Measurements from ENCODE around the gene PFKFB4. TPM values are rescaled to one million over a fixed set of nuclear protein-coding genes. Genes with fewer than 3 reads are reported as not detected.

PFKFB4 gene
- total RNA-seq, 1 donor from 2014 or later: 40.3 TPM

GRCh38 chr3:48565186-48565585 lies 8.6 kb upstream of the PFKFB4 start:
- H3K27ac Mint-ChIP-seq (ENCODE audit: unreplicated experiment): no peak overlapping the region
- H3K36me3 Mint-ChIP-seq (ENCODE audit: unreplicated experiment): no peaks in the 10 kb centered on the region
- peaks cover 18% of the 10 kb centered on the region for H3K9me3 Mint-ChIP-seq (ENCODE audit: unreplicated experiment)
- peaks cover 30% of the 10 kb centered on the region for H3K4me1 Mint-ChIP-seq (ENCODE audit: low read depth, unreplicated experiment)
- no peak overlapping the region for H3K4me3 Mint-ChIP-seq (ENCODE audit: unreplicated experiment)
- no peak for TF ChIP-seq CTCF (IDR thresholded peaks at IDR 0.05; ENCODE audit: partially characterized antibody, unreplicated experiment)
- peaks cover 26% of the 10 kb centered on the region for H3K27me3 Mint-ChIP-seq (ENCODE audit: unreplicated experiment)
- DNase-seq: no peak

- peaks cover 22% of the 10 kb centered on the region for H3K9me3 Mint-ChIP-seq (ENCODE audit: unreplicated experiment)
- no peak for TF ChIP-seq CTCF (IDR thresholded peaks at IDR 0.05; ENCODE audit: partially characterized antibody, unreplicated experiment)
- H3K27ac Mint-ChIP-seq (ENCODE audit: unreplicated experiment): no peak overlapping the region
- no peaks in the 10 kb centered on the region for H3K36me3 Mint-ChIP-seq (ENCODE audit: unreplicated experiment)
- H3K4me3 Mint-ChIP-seq (ENCODE audit: unreplicated experiment): no peak overlapping the region
- no peak for DNase-seq
- peaks cover 27% of the 10 kb centered on the region for H3K27me3 Mint-ChIP-seq (ENCODE audit: unreplicated experiment)
- peaks cover 35% of the 10 kb centered on the region for H3K4me1 Mint-ChIP-seq (ENCODE audit: low read depth, unreplicated experiment)
These were observed 8.1 kb upstream of the PFKFB4 start for GRCh38 chr3:48564667-48565066.

GRCh38 chr3:48564022-48564421 lies 7.4 kb upstream of the PFKFB4 start:
- TF ChIP-seq CTCF (IDR thresholded peaks at IDR 0.05; ENCODE audit: partially characterized antibody, unreplicated experiment): no peak
- peak overlapping the region; percentile 64 for H3K4me3 Mint-ChIP-seq (ENCODE audit: unreplicated experiment)
- H3K27ac Mint-ChIP-seq (ENCODE audit: unreplicated experiment): peak overlapping the region; percentile 99
- DNase-seq: no peak
- H3K36me3 Mint-ChIP-seq (ENCODE audit: unreplicated experiment): no peaks in the 10 kb centered on the region
- H3K4me1 Mint-ChIP-seq (ENCODE audit: low read depth, unreplicated experiment): peaks cover 41% of the 10 kb centered on the region
- H3K27me3 Mint-ChIP-seq (ENCODE audit: unreplicated experiment): peaks cover 29% of the 10 kb centered on the region
- H3K9me3 Mint-ChIP-seq (ENCODE audit: unreplicated experiment): peaks cover 22% of the 10 kb centered on the region

GRCh38 chr3:48563382-48563918 lies 6.8 kb upstream of the PFKFB4 start, which contains the start of gene UCN2:
Gene UCN2 (minus strand): TSS chr3:48563781. CDS start chr3:48563124, 657 bp downstream.
- Mint-ChIP-seq H3K4me1 (ENCODE audit: low read depth, unreplicated experiment) (peaks cover 47% of the 10 kb centered on the region), H3K27me3 (ENCODE audit: unreplicated experiment) (peaks cover 31% of the 10 kb centered on the region), H3K9me3 (ENCODE audit: unreplicated experiment) (peaks cover 24% of the 10 kb centered on the region), H3K36me3 (ENCODE audit: unreplicated experiment) (no peaks in the 10 kb centered on the region), H3K27ac (ENCODE audit: unreplicated experiment) (peak within 1 kb of the TSS; percentile 99), H3K4me3 (ENCODE audit: unreplicated experiment) (peak within 1 kb of the TSS; percentile 75)
- peak; percentile 50 for DNase-seq
- TF ChIP-seq CTCF (IDR thresholded peaks at IDR 0.05; ENCODE audit: partially characterized antibody, unreplicated experiment): no peak

GRCh38 chr3:48562367-48563095 lies 5.9 kb upstream of the PFKFB4 start:
- peaks cover 30% of the 10 kb centered on the region for H3K27me3 Mint-ChIP-seq (ENCODE audit: unreplicated experiment)
- no peaks in the 10 kb centered on the region for H3K36me3 Mint-ChIP-seq (ENCODE audit: unreplicated experiment)
- H3K9me3 Mint-ChIP-seq (ENCODE audit: unreplicated experiment): peaks cover 22% of the 10 kb centered on the region
- H3K4me3 Mint-ChIP-seq (ENCODE audit: unreplicated experiment): peak overlapping the region; percentile 75
- no peak for TF ChIP-seq CTCF (IDR thresholded peaks at IDR 0.05; ENCODE audit: partially characterized antibody, unreplicated experiment)
- peak overlapping the region; percentile 99 for H3K27ac Mint-ChIP-seq (ENCODE audit: unreplicated experiment)
- H3K4me1 Mint-ChIP-seq (ENCODE audit: low read depth, unreplicated experiment): peaks cover 50% of the 10 kb centered on the region
- DNase-seq: peak; percentile 53
